Fibroblast of lung (primary cell): Measurements from ENCODE around the gene AP2A2. TPM values are rescaled to one million over a fixed set of nuclear protein-coding genes. Genes with fewer than 3 reads are reported as not detected.
"Not testable (repeated sequence)": the region's sequence is repeated elsewhere in the genome, so short reads cannot be mapped to it uniquely, and the experiment has no call there.

Experiments
- DNase-seq, 2 donors: peaks; one replicate each; pipeline versions ENCODE4 v3.0.0 to v3.0.0-alpha.2; 2010; ENCODE audit warnings: low read depth in 2 of 2
- H2AFZ ChIP-seq: 2 replicates; pipeline ENCODE4 v1.5.1; 2012; ENCODE audit warnings: low read length, control low read depth, inconsistent platforms
- H3K27ac ChIP-seq: 2 replicates; pipeline ENCODE4 v1.5.1; 2011; ENCODE audit warnings: low read length, control low read depth; ENCODE audit not compliant: insufficient read depth
- H3K27me3 ChIP-seq: 2 replicates; pipeline ENCODE4 v1.5.1; 2011; ENCODE audit warnings: mild to moderate bottlenecking, low read length; ENCODE audit not compliant: control insufficient read depth, insufficient read depth
- H3K36me3 ChIP-seq: 2 replicates; pipeline ENCODE4 v1.5.1; 2011; ENCODE audit warnings: low read length; ENCODE audit not compliant: control insufficient read depth, insufficient read depth
- H3K4me1 ChIP-seq: 2 replicates; pipeline ENCODE4 v1.5.1; 2011; ENCODE audit warnings: low read length; ENCODE audit not compliant: control insufficient read depth, insufficient read depth; ENCODE audit errors: extremely low read depth
- H3K4me2 ChIP-seq: 2 replicates; pipeline ENCODE4 v1.5.1; 2011; ENCODE audit warnings: low read length, control low read depth; ENCODE audit not compliant: insufficient read depth; ENCODE audit errors: extremely low read depth
- H3K4me3 ChIP-seq, 4 experiments: fragments of 200-600 bp in 1 of 4; sonication (generic) in 1 of 4; replicated peaks in 1 of 4; 2 replicates each; pipeline ENCODE4 v1.5.1; 2011 to 2016; ENCODE audit warnings: low read length in 4 of 4, low read depth in 3 of 4, mild to moderate bottlenecking in 3 of 4, control low read depth in 2 of 4, inconsistent platforms in 1 of 4, mixed read lengths in 1 of 4; ENCODE audit not compliant: insufficient read depth in 1 of 4; ENCODE audit errors: control extremely low read depth in 1 of 4
- H3K79me2 ChIP-seq: 2 replicates; pipeline ENCODE4 v1.5.1; 2012; ENCODE audit warnings: mild to moderate bottlenecking, low read length, inconsistent platforms; ENCODE audit not compliant: control insufficient read depth, insufficient read depth
- H3K9ac ChIP-seq: 2 replicates; pipeline ENCODE4 v1.5.1; 2011; ENCODE audit warnings: mild to moderate bottlenecking, low read length, control low read depth; ENCODE audit not compliant: insufficient read depth
- H3K9me3 ChIP-seq: 2 replicates; pipeline ENCODE4 v1.5.1; 2012; ENCODE audit warnings: low read depth, low read length; ENCODE audit not compliant: control insufficient read depth, insufficient read depth
- H4K20me1 ChIP-seq: 2 replicates; pipeline ENCODE4 v1.5.1; 2011; ENCODE audit warnings: low read length; ENCODE audit not compliant: control insufficient read depth, insufficient read depth; ENCODE audit errors: extremely low read depth
- CTCF ChIP-seq, 2 donors: IDR thresholded peaks in 1 of 2; conservative IDR thresholded peaks in 1 of 2; 1 replicate in 1 of 2; 2 replicates in 1 of 2; pipeline ENCODE4 v1.5.1; 2011 to 2012; ENCODE audit warnings: low read length in 2 of 2, control low read depth in 1 of 2, inconsistent platforms in 1 of 2, low read depth in 1 of 2, mild to moderate bottlenecking in 1 of 2
- EZH2 ChIP-seq: IDR thresholded peaks from 2 replicates; pipeline ENCODE4 v1.5.1; 2012; ENCODE audit warnings: low read length, control low read depth, mild to moderate bottlenecking; ENCODE audit errors: missing control alignments
- polyA plus RNA-seq, 2 donors: library from polyadenylated mRNA; depleted of rRNA in 1 of 2; stranded (reverse) in 1 of 2; unstranded in 1 of 2; fragments of >200 nt; gene quantifications; 2 replicates each; pipeline ENCODE4 v1.2.1, GENCODE V29; 2011 to 2012; ENCODE audit warnings: missing spikeins in 1 of 2
- total RNA-seq: library from RNA; depleted of rRNA; stranded (reverse); fragments of >200 nt; gene quantifications from 2 replicates; pipeline ENCODE4 v1.2.1, GENCODE V29; 2014

The AP2A2 gene
- total and polyA plus RNA-seq, 2 donors (not counting 1 experiment from before 2014, with no cell fraction given), result 21.6 to 46.1 TPM

- no peak overlapping the region for H2AFZ ChIP-seq
- no peaks in the 10 kb centered on the region for H3K36me3 ChIP-seq
- H3K79me2 ChIP-seq, result peaks cover 17% of the 10 kb centered on the region
- H3K27me3 ChIP-seq, result no peaks in the 10 kb centered on the region
- no peak overlapping the region for H3K4me3 ChIP-seq
- H3K9ac ChIP-seq, result no peak overlapping the region
- no peak for TF ChIP-seq CTCF (conservative IDR thresholded peaks at IDR 0.05 in 1 of 2, IDR thresholded peaks at IDR 0.05 in 1 of 2; ENCODE audit: low read depth in 1 of 2, low read length in 2 of 2)
- no peak for TF ChIP-seq EZH2
- DNase-seq, result no peak
- no peak overlapping the region for H3K27ac ChIP-seq
- no peak overlapping the region for H3K4me2 ChIP-seq
- no peaks in the 10 kb centered on the region for H4K20me1 ChIP-seq
- no peaks in the 10 kb centered on the region for H3K4me1 ChIP-seq
- no peaks in the 10 kb centered on the region for H3K9me3 ChIP-seq
These were observed 32.4 kb downstream of the AP2A2 start for GRCh38 chr11:958101-958500.

DNA sequence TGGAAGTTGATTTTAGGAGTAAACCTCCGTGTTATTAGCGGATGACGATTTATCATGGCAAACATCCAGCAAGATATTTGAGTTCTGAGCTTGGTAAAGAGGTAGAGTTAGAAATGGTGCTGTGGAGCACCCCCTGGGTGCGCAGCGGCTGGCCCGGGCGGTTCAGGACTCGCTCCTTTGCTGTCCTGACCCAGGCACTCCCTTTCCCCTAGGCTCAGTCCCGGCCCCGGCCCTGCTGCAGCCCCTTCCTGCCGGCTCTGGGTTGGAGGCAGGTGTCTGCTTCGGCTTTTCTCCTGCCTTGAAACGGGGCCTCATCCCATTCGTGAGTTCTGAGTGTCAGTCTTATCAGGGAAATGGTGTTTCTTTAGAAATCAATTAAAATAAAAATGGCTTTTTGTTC, 33.4 kb downstream of the AP2A2 start:
- H3K4me3 ChIP-seq, result no peak overlapping the region
- no peak overlapping the region for H3K4me2 ChIP-seq
- peaks cover 16% of the 10 kb centered on the region for H3K79me2 ChIP-seq
- H2AFZ ChIP-seq, result no peak overlapping the region
- no peaks in the 10 kb centered on the region for H4K20me1 ChIP-seq
- H3K9ac ChIP-seq, result no peak overlapping the region
- no peaks in the 10 kb centered on the region for H3K36me3 ChIP-seq
- DNase-seq, result no peak
- no peak overlapping the region for H3K27ac ChIP-seq
- TF ChIP-seq EZH2 (no peak), CTCF (conservative IDR thresholded peaks at IDR 0.05 in 1 of 2, IDR thresholded peaks at IDR 0.05 in 1 of 2; ENCODE audit: low read depth in 1 of 2, low read length in 2 of 2) (no peak)
- H3K9me3 ChIP-seq, result no peaks in the 10 kb centered on the region
- H3K27me3 ChIP-seq, result no peaks in the 10 kb centered on the region
- no peaks in the 10 kb centered on the region for H3K4me1 ChIP-seq

DNA sequence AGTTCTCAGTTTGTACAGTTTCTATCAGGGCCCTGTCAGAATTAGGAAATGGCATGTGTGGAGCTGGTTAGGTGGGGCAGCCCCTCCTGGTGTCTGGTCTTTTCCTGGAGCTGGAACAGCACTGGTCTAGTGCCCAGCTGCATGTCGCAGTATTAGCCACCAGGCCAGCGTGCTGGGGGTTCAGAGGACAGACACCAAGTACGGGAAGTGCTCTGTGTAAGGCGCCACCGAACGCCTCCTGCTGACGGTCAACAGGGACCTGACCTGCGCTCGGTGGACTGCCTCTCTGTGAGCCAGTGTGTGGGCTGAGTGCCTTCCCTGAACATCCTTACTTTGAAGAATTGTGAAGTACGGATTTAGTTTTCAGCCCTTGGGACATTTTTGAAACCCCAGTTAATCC, 33.9 kb downstream of the AP2A2 start:
- H3K9ac ChIP-seq, result no peak overlapping the region
- no peaks in the 10 kb centered on the region for H3K4me1 ChIP-seq
- H3K27ac ChIP-seq, result no peak overlapping the region
- no peak overlapping the region for H3K4me3 ChIP-seq
- peaks cover 15% of the 10 kb centered on the region for H3K79me2 ChIP-seq
- no peaks in the 10 kb centered on the region for H3K36me3 ChIP-seq
- no peaks in the 10 kb centered on the region for H3K9me3 ChIP-seq
- H4K20me1 ChIP-seq, result no peaks in the 10 kb centered on the region
- TF ChIP-seq EZH2, result no peak
- no peak for TF ChIP-seq CTCF (conservative IDR thresholded peaks at IDR 0.05 in 1 of 2, IDR thresholded peaks at IDR 0.05 in 1 of 2; ENCODE audit: low read depth in 1 of 2, low read length in 2 of 2)
- no peak overlapping the region for H2AFZ ChIP-seq
- no peak overlapping the region for H3K4me2 ChIP-seq
- H3K27me3 ChIP-seq, result no peaks in the 10 kb centered on the region
- DNase-seq, result no peak

DNA sequence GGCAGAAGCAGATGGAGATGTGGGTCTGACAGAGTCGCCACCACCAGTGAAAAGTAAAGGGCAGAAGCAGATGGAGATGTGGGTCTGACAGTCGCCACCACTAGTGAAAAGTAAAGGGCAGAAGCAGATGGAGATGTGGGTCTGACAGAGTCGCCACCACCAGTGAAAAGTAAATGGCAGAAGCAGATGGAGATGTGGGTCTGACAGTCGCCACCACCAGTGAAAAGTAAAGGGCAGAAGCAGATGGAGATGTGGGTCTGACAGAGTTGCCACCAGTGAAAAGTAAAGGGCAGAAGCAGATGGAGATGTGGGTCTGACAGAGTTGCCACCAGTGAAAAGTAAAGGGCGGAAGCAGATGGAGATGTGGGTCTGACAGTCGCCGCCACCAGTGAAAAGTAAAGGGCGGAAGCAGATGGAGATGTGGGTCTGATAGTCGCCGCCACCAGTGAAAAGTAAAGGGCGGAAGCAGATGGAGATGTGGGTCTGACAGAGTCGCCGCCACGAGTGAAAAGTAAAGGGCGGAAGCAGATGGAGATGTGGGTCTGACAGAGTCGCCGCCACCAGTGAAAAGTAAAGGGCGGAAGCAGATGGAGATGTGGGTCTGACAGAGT, 35.7 kb downstream of the AP2A2 start:
- not testable (repeated sequence) for DNase-seq, H3K79me2 ChIP-seq, H3K36me3 ChIP-seq

More for the DNA sequence above, 35.7 kb downstream of the AP2A2 start:
- H3K27me3 ChIP-seq, H3K27ac ChIP-seq, H2AFZ ChIP-seq, H3K4me3 ChIP-seq, H3K4me2 ChIP-seq, H4K20me1 ChIP-seq, H3K4me1 ChIP-seq, H3K9me3 ChIP-seq, H3K9ac ChIP-seq: not testable (repeated sequence)
